Peyer's patch (tissue), 4 donors: ENCODE results near the gene POLE2. TPM values are rescaled to one million over a fixed set of nuclear protein-coding genes. Genes with fewer than 3 reads are reported as not detected.
"Not testable (repeated sequence)": the region's sequence is repeated elsewhere in the genome, so short reads cannot be mapped to it uniquely, and the experiment has no call there.

Experiments
- DNase-seq, 3 donors: peaks; one replicate each; pipeline ENCODE4 v3.0.0-alpha.2; 2017 to 2019
- H3K27ac ChIP-seq, 4 donors: fragments of 200-600 bp; sonication (generic); one replicate each; pipeline ENCODE4 v1.5.1; 2016 to 2019
- H3K27me3 ChIP-seq, 2 donors: fragments of 200-600 bp; sonication (generic); one replicate each; pipeline ENCODE4 v1.5.1; 2019
- H3K36me3 ChIP-seq, 3 donors: fragments of 200-600 bp; sonication (generic); one replicate each; pipeline ENCODE4 v1.5.1; 2016 to 2019
- H3K4me1 ChIP-seq, 4 donors: fragments of 200-600 bp; sonication (generic); one replicate each; pipeline ENCODE4 v1.5.1; 2016 to 2019
- H3K4me3 ChIP-seq, 4 donors: fragments of 200-600 bp; sonication (generic); 1 replicate in 3 of 4; 2 replicates in 1 of 4; pipeline ENCODE4 v1.5.1; 2016 to 2019; ENCODE audit warnings: mild to moderate bottlenecking in 1 of 4
- H3K9me3 ChIP-seq, 4 donors: fragments of 200-600 bp; sonication (generic); one replicate each; pipeline ENCODE4 v1.5.1; 2016 to 2019; ENCODE audit warnings: mild to moderate bottlenecking in 1 of 4
- POLR2A ChIP-seq, 2 donors: fragments of 450-650 bp; IDR thresholded peaks; one replicate each; pipeline ENCODE4 v1.5.1; 2017; ENCODE audit warnings: antibody characterized with exemption in 2 of 2, mild to moderate bottlenecking in 2 of 2, moderate library complexity in 2 of 2
- total RNA-seq, 4 donors: library from RNA; depleted of rRNA; stranded (reverse); fragments of >200 nt; gene quantifications; one replicate each; pipeline ENCODE4 v1.1.0, GENCODE V29; 2016
- TF ChIP-seq, protein P1 (sequence below), 6 experiments: fragments of 450-650 bp in 4 of 6; fragments of 200-600 bp in 2 of 6; sonication (generic) in 1 of 6; IDR thresholded peaks; one replicate each; pipeline ENCODE4 v1.5.1; 2017 to 2019; ENCODE audit warnings: antibody characterized with exemption in 6 of 6, mild to moderate bottlenecking in 3 of 6, moderate library complexity in 1 of 6

Gene POLE2
- total RNA-seq, 4 donors from 2014 or later, result 2.5 to 10.7 (median 6.0) TPM

DNA sequence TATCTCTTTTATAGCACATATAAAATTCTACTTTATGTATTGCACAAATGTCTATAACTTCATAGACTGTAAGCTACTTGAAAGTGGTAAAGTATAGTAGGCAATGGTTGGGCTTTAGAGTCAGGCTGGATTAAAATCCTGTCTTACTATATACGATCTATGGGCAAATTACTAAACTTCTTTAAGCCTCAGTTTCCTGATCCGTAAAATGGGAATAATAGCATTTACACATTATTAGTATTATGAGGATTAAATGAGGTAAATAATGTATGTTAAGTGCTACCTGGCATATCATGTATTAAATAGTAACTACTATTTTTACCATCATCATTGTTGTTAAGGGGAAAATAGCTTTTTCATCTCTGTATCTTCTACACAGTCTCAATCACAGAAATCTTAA lies 14.4 kb downstream of the POLE2 start:
- H3K27me3 ChIP-seq, result no peaks in the 10 kb centered on the region
- no peak for DNase-seq

DNA sequence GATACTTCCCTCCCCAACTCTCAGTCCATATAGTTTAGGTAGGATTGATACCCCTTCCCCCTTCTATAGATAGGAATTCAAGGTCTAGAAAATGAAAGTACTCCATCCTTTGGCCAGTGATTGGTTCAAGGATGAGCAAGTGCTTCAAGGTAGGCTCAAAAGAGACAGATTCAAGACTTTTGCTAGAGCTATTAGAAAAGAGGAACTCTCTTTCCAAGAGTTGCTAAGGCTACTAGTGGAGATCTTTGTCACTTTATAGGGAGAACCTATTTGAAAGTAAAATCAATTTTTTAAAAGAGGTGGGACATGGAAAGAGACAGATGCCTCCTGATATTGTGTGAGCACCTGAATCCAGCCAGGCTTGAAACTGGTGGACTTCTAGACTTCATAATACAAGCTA lies 17.5 kb downstream of the POLE2 start:
- Histone ChIP-seq H3K27me3 (no peaks in the 10 kb centered on the region), H3K4me1 (no peaks in the 10 kb centered on the region), H3K36me3 (peaks cover 0 to 4% (median 0%) of the 10 kb centered on the region in 3 donors), H3K4me3 (no peak overlapping the region), H3K27ac (no peak overlapping the region), H3K9me3 (no peaks in the 10 kb centered on the region)
- DNase-seq, result no peak
- TF ChIP-seq POLR2A (IDR thresholded peaks at IDR 0.05), result no peak
- TF ChIP-seq, protein P1, sequence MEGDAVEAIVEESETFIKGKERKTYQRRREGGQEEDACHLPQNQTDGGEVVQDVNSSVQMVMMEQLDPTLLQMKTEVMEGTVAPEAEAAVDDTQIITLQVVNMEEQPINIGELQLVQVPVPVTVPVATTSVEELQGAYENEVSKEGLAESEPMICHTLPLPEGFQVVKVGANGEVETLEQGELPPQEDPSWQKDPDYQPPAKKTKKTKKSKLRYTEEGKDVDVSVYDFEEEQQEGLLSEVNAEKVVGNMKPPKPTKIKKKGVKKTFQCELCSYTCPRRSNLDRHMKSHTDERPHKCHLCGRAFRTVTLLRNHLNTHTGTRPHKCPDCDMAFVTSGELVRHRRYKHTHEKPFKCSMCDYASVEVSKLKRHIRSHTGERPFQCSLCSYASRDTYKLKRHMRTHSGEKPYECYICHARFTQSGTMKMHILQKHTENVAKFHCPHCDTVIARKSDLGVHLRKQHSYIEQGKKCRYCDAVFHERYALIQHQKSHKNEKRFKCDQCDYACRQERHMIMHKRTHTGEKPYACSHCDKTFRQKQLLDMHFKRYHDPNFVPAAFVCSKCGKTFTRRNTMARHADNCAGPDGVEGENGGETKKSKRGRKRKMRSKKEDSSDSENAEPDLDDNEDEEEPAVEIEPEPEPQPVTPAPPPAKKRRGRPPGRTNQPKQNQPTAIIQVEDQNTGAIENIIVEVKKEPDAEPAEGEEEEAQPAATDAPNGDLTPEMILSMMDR (IDR thresholded peaks at IDR 0.05), result no peak

More for the DNA sequence above, 14.4 kb downstream of the POLE2 start:
- Histone ChIP-seq H3K27ac (no peak overlapping the region), H3K36me3 (peaks cover 0 to 4% (median 0%) of the 10 kb centered on the region in 3 donors), H3K9me3 (no peaks in the 10 kb centered on the region), H3K4me1 (no peaks in the 10 kb centered on the region), H3K4me3 (no peak overlapping the region)
- TF ChIP-seq POLR2A (IDR thresholded peaks at IDR 0.05), result no peak
- TF ChIP-seq, protein P1 (IDR thresholded peaks at IDR 0.05), result no peak

DNA sequence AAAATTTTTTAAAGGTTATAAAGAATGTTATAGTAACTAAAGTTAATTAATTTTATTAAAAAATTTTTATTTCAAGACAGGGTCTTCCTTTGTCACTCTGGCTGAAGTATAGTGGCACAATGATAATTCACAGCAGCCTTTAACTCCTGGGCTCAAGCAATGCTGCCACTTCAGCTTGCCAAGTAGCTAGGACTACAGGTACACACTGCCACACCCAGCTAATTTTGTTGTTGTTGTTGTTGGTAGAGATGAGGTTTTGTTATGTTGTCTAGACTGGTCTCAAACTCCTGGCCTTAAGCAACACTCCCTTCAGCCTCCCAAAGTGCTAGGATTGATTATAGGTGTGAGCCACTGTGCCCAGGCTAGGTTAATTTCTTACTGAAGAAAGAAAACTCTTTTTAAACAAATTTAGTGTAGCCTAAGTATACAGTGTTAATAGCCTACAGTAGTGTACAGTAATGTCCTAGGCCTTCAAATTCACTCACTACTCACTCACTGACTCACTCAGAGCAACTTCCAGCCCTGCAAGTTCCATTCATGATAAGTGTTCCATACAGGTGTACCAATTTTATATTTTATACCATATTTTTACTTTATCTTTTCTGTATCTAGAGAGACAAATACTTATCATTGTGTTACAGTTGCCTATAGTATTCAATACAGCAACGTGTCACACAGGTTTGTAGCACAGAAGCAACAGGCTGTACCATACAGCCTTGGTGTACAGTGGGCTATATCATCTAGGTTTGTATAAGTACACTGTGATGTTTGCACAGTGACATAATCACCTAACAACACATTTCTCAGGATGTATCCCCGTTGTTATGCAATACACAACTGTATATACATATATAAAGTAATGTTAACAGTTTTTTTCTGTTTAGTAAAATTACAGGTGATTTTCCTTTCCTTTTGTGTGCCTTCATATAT lies 28.2 kb downstream of the POLE2 start:
- H3K27me3 ChIP-seq, result no peaks in the 10 kb centered on the region
- no peak overlapping the region for H3K27ac ChIP-seq
- H3K4me1 ChIP-seq, result peaks cover 0 to 5% (median 0%) of the 10 kb centered on the region in 4 donors
- no peaks in the 10 kb centered on the region for H3K36me3 ChIP-seq
- no peak overlapping the region for H3K4me3 ChIP-seq
- DNase-seq, result no peak
- no peak for TF ChIP-seq POLR2A (IDR thresholded peaks at IDR 0.05)
- TF ChIP-seq, protein P1 (IDR thresholded peaks at IDR 0.05), result no peak
- no peaks in the 10 kb centered on the region for H3K9me3 ChIP-seq

DNA sequence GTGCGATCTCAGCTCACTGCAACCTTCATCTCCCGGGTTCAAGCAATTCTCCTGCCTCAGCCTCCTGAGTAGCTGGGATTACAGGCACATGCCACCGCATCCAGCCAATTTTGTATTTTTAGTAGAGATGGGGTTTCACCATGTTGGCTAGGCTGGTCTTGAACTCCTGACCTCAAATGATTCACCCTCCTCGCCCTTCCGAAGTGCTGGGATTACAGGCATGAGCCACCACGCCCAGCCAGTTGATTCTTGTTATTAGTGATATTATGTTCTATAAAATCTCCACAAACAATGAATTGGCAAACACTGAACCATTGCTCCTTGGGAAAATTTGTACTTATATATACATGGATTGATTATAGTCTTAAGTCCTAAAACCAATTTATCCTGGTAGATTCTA lies 30.5 kb downstream of the POLE2 start:
- not testable (repeated sequence) for H3K4me1 ChIP-seq, H3K9me3 ChIP-seq, H3K36me3 ChIP-seq, H3K27ac ChIP-seq, H3K4me3 ChIP-seq, H3K27me3 ChIP-seq, DNase-seq

DNA sequence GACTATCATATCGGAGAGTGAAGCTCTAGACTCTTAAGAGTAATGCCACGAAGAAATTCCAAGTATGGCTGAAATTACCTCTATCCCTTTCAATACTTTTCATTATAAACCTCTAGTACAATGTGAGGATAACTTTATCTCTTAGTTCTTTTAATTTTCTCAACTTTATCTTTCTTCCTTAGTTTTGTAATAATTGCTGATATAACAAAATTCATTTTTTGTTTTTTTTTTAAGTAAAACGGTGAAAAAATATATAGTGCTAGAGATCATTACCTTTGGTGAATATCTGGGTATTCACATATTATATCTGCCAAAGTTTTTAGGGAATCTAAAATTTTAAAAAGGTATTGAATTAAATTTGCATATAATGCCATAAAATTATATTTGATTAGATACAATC lies 33.5 kb downstream of the POLE2 start:
- Histone ChIP-seq H3K9me3 (no peaks in the 10 kb centered on the region), H3K27me3 (no peaks in the 10 kb centered on the region), H3K27ac (no peak overlapping the region), H3K4me3 (no peak overlapping the region), H3K36me3 (no peaks in the 10 kb centered on the region), H3K4me1 (peaks cover 0 to 4% (median 0%) of the 10 kb centered on the region in 4 donors)
- TF ChIP-seq, protein P1 (IDR thresholded peaks at IDR 0.05), result no peak
- TF ChIP-seq POLR2A (IDR thresholded peaks at IDR 0.05), result no peak
- DNase-seq, result no peak

DNA sequence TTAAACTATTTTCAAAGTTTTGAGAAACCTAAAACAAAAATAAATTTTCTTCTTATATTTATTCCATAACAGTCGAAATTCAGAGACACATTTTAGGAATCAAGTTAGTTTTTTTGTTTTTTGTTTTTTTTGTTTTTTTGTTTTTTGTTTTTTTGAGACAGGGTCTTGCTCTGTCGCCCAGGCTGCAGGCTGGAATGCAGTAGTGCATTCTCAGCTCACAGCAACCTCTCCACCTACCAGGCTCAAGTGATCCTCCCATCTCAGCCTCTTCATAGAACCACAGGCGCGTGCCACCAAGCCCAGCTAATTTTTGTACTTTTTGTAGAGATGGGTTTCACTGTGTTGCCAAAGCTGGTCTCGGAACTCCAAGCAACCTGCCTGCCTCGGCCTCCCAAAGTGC lies 34.5 kb downstream of the POLE2 start:
- Histone ChIP-seq H3K27ac (no peak overlapping the region), H3K4me3 (no peak overlapping the region), H3K9me3 (no peaks in the 10 kb centered on the region), H3K4me1 (no peaks in the 10 kb centered on the region), H3K27me3 (no peaks in the 10 kb centered on the region), H3K36me3 (no peaks in the 10 kb centered on the region)
- no peak for DNase-seq
- TF ChIP-seq POLR2A (IDR thresholded peaks at IDR 0.05), result no peak
- TF ChIP-seq, protein P1 (IDR thresholded peaks at IDR 0.05), result no peak
